ENCODE results near the gene DOK6. TPM values are rescaled to one million over a fixed set of nuclear protein-coding genes. Genes with fewer than 3 reads are reported as not detected.

DOK6 gene
- total and polyA plus RNA-seq, 9 of the 15 experiments (the other 6 are each of a cell fraction or from before 2014, with no cell fraction given): not detected

- TF ChIP-seq CEBPG (CRISPR knock-in tag; IDR thresholded peaks at IDR 0.05) (no peak), CEBPG (tag; conservative IDR thresholded peaks at IDR 0.05 in 1 of 2, IDR thresholded peaks at IDR 0.05 in 1 of 2) (peak in 1 of 2 experiments; percentile 66; a peak in 2 of 4 replicates), CEBPB (tag; IDR thresholded peaks at IDR 0.05) (0 out of 2 replicates have a peak, but pooled peaks have one; percentile 12), ARID3A (IDR thresholded peaks at IDR 0.05; ENCODE audit: borderline replicate concordance, low read depth, low read length) (no peak)
- no TSS peak for BruUV-seq (replicated peaks)
- no peak for ATAC-seq
- no peaks in the 10 kb centered on the region for H3K9me1 ChIP-seq (ENCODE audit: control insufficient read depth, insufficient read depth, low read length)
- intact Hi-C loops (cut with micrococcal nuclease) (no loop called here), in situ Hi-C loops (cut with MboI) (no loop called here)
- H4K20me1 ChIP-seq (replicated peaks; ENCODE audit: control insufficient read depth, insufficient read depth, low read length): no peaks in the 10 kb centered on the region
- H3K4me2 ChIP-seq (ENCODE audit: insufficient read depth, low read length): no peak overlapping the region
- no peaks in the 10 kb centered on the region for H3K4me1 ChIP-seq (replicated peaks in 1 of 2; ENCODE audit: control insufficient read depth in 2 of 2, insufficient read depth in 2 of 2, low read length in 2 of 2)
- no peaks in the 10 kb centered on the region for H3K36me3 ChIP-seq (ENCODE audit: control insufficient read depth, insufficient read depth, low read length)
- no peak overlapping the region for H2AFZ ChIP-seq (ENCODE audit: low read depth, low read length)
- 0% methylated on average over 1 of the region's 1 CpG for WGBS (ENCODE audit: insufficient coverage, low coverage, missing lambda C conversion rate)
- no peak overlapping the region for H3K27ac ChIP-seq (ENCODE audit: extremely low read depth, low read depth, low read length)
- no peaks in the 10 kb centered on the region for H3K27me3 ChIP-seq (ENCODE audit: control insufficient read depth in 2 of 2, insufficient read depth in 2 of 2, low read length in 2 of 2)
- POLR2A ChIA-PET: no interaction called here
- CTCF ChIA-PET (ENCODE audit: low intra/inter-chr PET ratio): no interaction called here
- no peak overlapping the region for H3K9ac ChIP-seq (ENCODE audit: insufficient read depth in 1 of 2, low read depth in 2 of 2, low read length in 2 of 2)
- H3K9me3 ChIP-seq (replicated peaks; ENCODE audit: control insufficient read depth, insufficient read depth, low read depth, low read length): no peaks in the 10 kb centered on the region
- no peak for DNase-seq (ENCODE audit: extremely low read depth in 1 of 4, low spot score in 3 of 4)
- H3K79me2 ChIP-seq (ENCODE audit: control insufficient read depth, insufficient read depth, low read length): no peaks in the 10 kb centered on the region
- no peak overlapping the region for H3K4me3 ChIP-seq
- no peak for FAIRE-seq
Observed at GRCh38 chr18:69414184-69414583, 13.5 kb downstream of the DOK6 start.

GRCh38 chr18:69432847-69433246, 32.2 kb downstream of the DOK6 start:
- in situ Hi-C loops (cut with MboI): no loop called here

More at GRCh38 chr18:69432847-69433246, 32.2 kb downstream of the DOK6 start:
- TF ChIP-seq ZNF23 (CRISPR knock-in tag; IDR thresholded peaks at IDR 0.05) (no peak), ZNF311 (CRISPR knock-in tag; IDR thresholded peaks at IDR 0.05) (no peak), TRIM28 (IDR thresholded peaks at IDR 0.05) (no peak), POLR2A (conservative IDR thresholded peaks at IDR 0.05) (no peak), ZNF445 (CRISPR knock-in tag; IDR thresholded peaks at IDR 0.05; ENCODE audit: low read depth) (no peak), AFF4 (CRISPR knock-in tag; IDR thresholded peaks at IDR 0.05) (no peak), HMG20A (CRISPR knock-in tag; conservative IDR thresholded peaks at IDR 0.05) (no peak), BRD9 (IDR thresholded peaks at IDR 0.05; ENCODE audit: low read depth, partially characterized antibody) (no peak), ZNF217 (CRISPR knock-in tag; IDR thresholded peaks at IDR 0.05) (no peak), KAT8 (IDR thresholded peaks at IDR 0.05; ENCODE audit: low read depth) (no peak)
- Histone ChIP-seq H3K79me2 (ENCODE audit: control insufficient read depth, insufficient read depth, low read length) (no peaks in the 10 kb centered on the region), H3K9me1 (ENCODE audit: control insufficient read depth, insufficient read depth, low read length) (no peaks in the 10 kb centered on the region), H4K20me1 (replicated peaks; ENCODE audit: control insufficient read depth, insufficient read depth, low read length) (no peaks in the 10 kb centered on the region), H3K27ac (ENCODE audit: extremely low read depth, low read depth, low read length) (no peak overlapping the region), H3K27me3 (ENCODE audit: control insufficient read depth in 2 of 2, insufficient read depth in 2 of 2, low read length in 2 of 2) (no peaks in the 10 kb centered on the region), H3K4me3 (no peak overlapping the region), H3K4me1 (replicated peaks in 1 of 2; ENCODE audit: control insufficient read depth in 2 of 2, insufficient read depth in 2 of 2, low read length in 2 of 2) (no peaks in the 10 kb centered on the region), H3K4me2 (ENCODE audit: insufficient read depth, low read length) (no peak overlapping the region), H3K9me3 (replicated peaks; ENCODE audit: control insufficient read depth, insufficient read depth, low read depth, low read length) (no peaks in the 10 kb centered on the region), H3K9ac (ENCODE audit: insufficient read depth in 1 of 2, low read depth in 2 of 2, low read length in 2 of 2) (no peak overlapping the region), H2AFZ (ENCODE audit: low read depth, low read length) (no peak overlapping the region), H3K36me3 (ENCODE audit: control insufficient read depth, insufficient read depth, low read length) (no peaks in the 10 kb centered on the region)
- intact Hi-C loops (cut with micrococcal nuclease): no loop called here
- no TSS peak for BruUV-seq (replicated peaks)
- CTCF ChIA-PET (ENCODE audit: low intra/inter-chr PET ratio): no interaction called here
- FAIRE-seq (no peak), ATAC-seq (no peak), DNase-seq (ENCODE audit: extremely low read depth in 1 of 4, low spot score in 3 of 4) (no peak)
- POLR2A ChIA-PET: no interaction called here
